Measurements from ENCODE around the gene CIROP. TPM values are rescaled to one million over a fixed set of nuclear protein-coding genes. Genes with fewer than 3 reads are reported as not detected.

CIROP gene
- total and polyA plus RNA-seq, 9 of the 15 experiments (the other 6 are each of a cell fraction or from before 2014, with no cell fraction given) = not detected

DNA sequence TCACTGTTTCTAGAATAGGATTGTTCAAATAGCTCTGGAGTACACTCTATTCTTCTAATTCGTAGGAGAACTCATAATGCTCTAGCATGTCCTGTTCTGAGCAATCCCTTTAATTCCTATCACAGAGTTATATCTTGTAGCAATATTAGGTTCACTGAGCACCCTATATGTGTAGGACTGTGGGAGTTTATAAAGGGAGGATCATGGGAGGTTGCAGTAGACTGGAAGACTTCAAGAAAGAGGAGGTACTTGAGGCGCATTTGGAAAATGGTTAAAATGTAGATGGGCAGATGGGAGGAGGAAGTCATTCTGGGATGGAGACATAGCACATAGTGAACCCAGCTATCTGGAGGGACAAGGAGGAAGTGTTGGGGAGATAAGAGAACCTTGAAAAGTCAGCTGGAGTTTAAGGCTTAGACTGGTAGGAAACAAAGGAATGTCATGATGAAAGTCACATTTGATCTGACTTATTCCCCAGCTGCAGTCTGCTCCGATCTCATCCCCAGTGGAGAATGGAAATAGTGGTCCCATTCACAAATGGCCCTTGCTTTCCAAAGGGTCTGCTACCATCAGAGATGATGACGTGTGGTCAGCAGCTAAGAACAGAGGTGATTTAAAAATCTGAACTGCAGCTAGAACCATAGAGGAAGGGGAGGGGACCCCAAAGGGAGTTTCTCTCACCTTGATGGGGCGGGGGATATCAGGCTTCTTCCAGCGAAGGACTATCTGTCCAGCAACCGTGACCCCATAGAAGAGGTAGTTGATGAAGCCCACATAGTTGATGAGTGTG, 24.4 kb upstream of the CIROP start (continued):
- TF ChIP-seq, protein P1, sequence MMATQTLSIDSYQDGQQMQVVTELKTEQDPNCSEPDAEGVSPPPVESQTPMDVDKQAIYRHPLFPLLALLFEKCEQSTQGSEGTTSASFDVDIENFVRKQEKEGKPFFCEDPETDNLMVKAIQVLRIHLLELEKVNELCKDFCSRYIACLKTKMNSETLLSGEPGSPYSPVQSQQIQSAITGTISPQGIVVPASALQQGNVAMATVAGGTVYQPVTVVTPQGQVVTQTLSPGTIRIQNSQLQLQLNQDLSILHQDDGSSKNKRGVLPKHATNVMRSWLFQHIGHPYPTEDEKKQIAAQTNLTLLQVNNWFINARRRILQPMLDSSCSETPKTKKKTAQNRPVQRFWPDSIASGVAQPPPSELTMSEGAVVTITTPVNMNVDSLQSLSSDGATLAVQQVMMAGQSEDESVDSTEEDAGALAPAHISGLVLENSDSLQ (IDR thresholded peaks at IDR 0.05) = peak; percentile 36; the same call in 1 of the 2 replicates
- TF ChIP-seq, protein P2, sequence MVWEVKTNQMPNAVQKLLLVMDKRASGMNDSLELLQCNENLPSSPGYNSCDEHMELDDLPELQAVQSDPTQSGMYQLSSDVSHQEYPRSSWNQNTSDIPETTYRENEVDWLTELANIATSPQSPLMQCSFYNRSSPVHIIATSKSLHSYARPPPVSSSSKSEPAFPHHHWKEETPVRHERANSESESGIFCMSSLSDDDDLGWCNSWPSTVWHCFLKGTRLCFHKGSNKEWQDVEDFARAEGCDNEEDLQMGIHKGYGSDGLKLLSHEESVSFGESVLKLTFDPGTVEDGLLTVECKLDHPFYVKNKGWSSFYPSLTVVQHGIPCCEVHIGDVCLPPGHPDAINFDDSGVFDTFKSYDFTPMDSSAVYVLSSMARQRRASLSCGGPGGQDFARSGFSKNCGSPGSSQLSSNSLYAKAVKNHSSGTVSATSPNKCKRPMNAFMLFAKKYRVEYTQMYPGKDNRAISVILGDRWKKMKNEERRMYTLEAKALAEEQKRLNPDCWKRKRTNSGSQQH (CRISPR knock-in tag; IDR thresholded peaks at IDR 0.05) = no peak
- TF ChIP-seq, protein P3, sequence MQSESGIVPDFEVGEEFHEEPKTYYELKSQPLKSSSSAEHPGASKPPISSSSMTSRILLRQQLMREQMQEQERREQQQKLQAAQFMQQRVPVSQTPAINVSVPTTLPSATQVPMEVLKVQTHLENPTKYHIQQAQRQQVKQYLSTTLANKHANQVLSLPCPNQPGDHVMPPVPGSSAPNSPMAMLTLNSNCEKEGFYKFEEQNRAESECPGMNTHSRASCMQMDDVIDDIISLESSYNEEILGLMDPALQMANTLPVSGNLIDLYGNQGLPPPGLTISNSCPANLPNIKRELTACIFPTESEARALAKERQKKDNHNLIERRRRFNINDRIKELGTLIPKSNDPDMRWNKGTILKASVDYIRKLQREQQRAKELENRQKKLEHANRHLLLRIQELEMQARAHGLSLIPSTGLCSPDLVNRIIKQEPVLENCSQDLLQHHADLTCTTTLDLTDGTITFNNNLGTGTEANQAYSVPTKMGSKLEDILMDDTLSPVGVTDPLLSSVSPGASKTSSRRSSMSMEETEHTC (IDR thresholded peaks at IDR 0.05) = no peak
- TF ChIP-seq, protein P4, sequence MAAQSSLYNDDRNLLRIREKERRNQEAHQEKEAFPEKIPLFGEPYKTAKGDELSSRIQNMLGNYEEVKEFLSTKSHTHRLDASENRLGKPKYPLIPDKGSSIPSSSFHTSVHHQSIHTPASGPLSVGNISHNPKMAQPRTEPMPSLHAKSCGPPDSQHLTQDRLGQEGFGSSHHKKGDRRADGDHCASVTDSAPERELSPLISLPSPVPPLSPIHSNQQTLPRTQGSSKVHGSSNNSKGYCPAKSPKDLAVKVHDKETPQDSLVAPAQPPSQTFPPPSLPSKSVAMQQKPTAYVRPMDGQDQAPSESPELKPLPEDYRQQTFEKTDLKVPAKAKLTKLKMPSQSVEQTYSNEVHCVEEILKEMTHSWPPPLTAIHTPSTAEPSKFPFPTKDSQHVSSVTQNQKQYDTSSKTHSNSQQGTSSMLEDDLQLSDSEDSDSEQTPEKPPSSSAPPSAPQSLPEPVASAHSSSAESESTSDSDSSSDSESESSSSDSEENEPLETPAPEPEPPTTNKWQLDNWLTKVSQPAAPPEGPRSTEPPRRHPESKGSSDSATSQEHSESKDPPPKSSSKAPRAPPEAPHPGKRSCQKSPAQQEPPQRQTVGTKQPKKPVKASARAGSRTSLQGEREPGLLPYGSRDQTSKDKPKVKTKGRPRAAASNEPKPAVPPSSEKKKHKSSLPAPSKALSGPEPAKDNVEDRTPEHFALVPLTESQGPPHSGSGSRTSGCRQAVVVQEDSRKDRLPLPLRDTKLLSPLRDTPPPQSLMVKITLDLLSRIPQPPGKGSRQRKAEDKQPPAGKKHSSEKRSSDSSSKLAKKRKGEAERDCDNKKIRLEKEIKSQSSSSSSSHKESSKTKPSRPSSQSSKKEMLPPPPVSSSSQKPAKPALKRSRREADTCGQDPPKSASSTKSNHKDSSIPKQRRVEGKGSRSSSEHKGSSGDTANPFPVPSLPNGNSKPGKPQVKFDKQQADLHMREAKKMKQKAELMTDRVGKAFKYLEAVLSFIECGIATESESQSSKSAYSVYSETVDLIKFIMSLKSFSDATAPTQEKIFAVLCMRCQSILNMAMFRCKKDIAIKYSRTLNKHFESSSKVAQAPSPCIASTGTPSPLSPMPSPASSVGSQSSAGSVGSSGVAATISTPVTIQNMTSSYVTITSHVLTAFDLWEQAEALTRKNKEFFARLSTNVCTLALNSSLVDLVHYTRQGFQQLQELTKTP (IDR thresholded peaks at IDR 0.05; ENCODE audit: low read depth in 1 of 2, partially characterized antibody in 2 of 2) = no peak
- TF ChIP-seq ZFP36 (IDR thresholded peaks at IDR 0.05; ENCODE audit: low read depth, low read length, partially characterized antibody) = peak; percentile 10
- peak; percentile 54; the same call in 1 of the 2 replicates for TF ChIP-seq ESRRA (IDR thresholded peaks at IDR 0.05; ENCODE audit: borderline replicate concordance, low read depth)
- TF ChIP-seq PML (IDR thresholded peaks at IDR 0.05; ENCODE audit: low read length) = peak; percentile 38; the same call in 1 of the 2 replicates
- TF ChIP-seq KLF16 (IDR thresholded peaks at IDR 0.05) = peak; percentile 62; the same call in 1 of the 2 replicates
- TF ChIP-seq ZNF165 (CRISPR knock-in tag; IDR thresholded peaks at IDR 0.05; ENCODE audit: borderline replicate concordance) = no peak
- peak; percentile 74 for TF ChIP-seq EP300 (IDR thresholded peaks at IDR 0.05; ENCODE audit: low read length)
- TF ChIP-seq TEAD2 (tag; IDR thresholded peaks at IDR 0.05) = no peak
- TF ChIP-seq CHCHD3 (CRISPR knock-in tag; IDR thresholded peaks at IDR 0.05) = no peak
- TF ChIP-seq, protein P5, sequence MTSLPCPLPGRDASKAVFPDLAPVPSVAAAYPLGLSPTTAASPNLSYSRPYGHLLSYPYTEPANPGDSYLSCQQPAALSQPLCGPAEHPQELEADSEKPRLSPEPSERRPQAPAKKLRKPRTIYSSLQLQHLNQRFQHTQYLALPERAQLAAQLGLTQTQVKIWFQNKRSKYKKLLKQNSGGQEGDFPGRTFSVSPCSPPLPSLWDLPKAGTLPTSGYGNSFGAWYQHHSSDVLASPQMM (CRISPR knock-in tag; IDR thresholded peaks at IDR 0.05) = no peak
- peak; percentile 74 for TF ChIP-seq ETV1 (tag; conservative IDR thresholded peaks at IDR 0.05; ENCODE audit: low read depth)
- TF ChIP-seq FOXJ3 (CRISPR knock-in tag; IDR thresholded peaks at IDR 0.05) = no peak
- TF ChIP-seq, protein P6, sequence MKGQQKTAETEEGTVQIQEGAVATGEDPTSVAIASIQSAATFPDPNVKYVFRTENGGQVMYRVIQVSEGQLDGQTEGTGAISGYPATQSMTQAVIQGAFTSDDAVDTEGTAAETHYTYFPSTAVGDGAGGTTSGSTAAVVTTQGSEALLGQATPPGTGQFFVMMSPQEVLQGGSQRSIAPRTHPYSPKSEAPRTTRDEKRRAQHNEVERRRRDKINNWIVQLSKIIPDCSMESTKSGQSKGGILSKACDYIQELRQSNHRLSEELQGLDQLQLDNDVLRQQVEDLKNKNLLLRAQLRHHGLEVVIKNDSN (CRISPR knock-in tag; IDR thresholded peaks at IDR 0.05) = no peak
- TF ChIP-seq POLR2H (tag; IDR thresholded peaks at IDR 0.05; ENCODE audit: low read depth) = no peak
- TF ChIP-seq YBX1 (IDR thresholded peaks at IDR 0.05) = no peak

Data from K562 (cell line).